Measurements from ENCODE around the gene SBF1. TPM values are rescaled to one million over a fixed set of nuclear protein-coding genes. Genes with fewer than 3 reads are reported as not detected.

Gene SBF1
- total RNA-seq, 1 donor from 2014 or later: 96.5 TPM

- Mint-ChIP-seq H3K27ac (peak within 1 kb of the TSS; percentile 98), H3K4me1 (ENCODE audit: low read depth) (peaks cover 15% of the 10 kb centered on the region), H3K4me3 (ENCODE audit: low read depth) (peak within 1 kb of the TSS; percentile 95), H3K36me3 (ENCODE audit: insufficient read depth) (no peaks in the 10 kb centered on the region), H3K9me3 (ENCODE audit: low read depth) (no peaks in the 10 kb centered on the region), H3K27me3 (no peaks in the 10 kb centered on the region)
- TF ChIP-seq CTCF (IDR thresholded peaks at IDR 0.05; ENCODE audit: unreplicated experiment): no peak
- no peak for DNase-seq (ENCODE audit: low spot score, unreplicated experiment)
Observed at GRCh38 chr22:50507991-50508884, 33.4 kb upstream of the SBF1 start, which contains the start of gene NCAPH2. NCAPH2 (plus strand) TSS chr22:50508224; CDS start chr22:50508338, 114 bp downstream.

- Mint-ChIP-seq H3K4me3 (ENCODE audit: low read depth) (peak within 1 kb of the TSS; percentile 95), H3K36me3 (ENCODE audit: insufficient read depth) (no peaks in the 10 kb centered on the region), H3K4me1 (ENCODE audit: low read depth) (peaks cover 15% of the 10 kb centered on the region), H3K27me3 (no peaks in the 10 kb centered on the region), H3K27ac (peak within 1 kb of the TSS; percentile 98), H3K9me3 (ENCODE audit: low read depth) (no peaks in the 10 kb centered on the region)
- TF ChIP-seq CTCF (IDR thresholded peaks at IDR 0.05; ENCODE audit: unreplicated experiment): no peak
- DNase-seq (ENCODE audit: low spot score, unreplicated experiment): peak; percentile 89
Observed at GRCh38 chr22:50507421-50507990, 32.7 kb upstream of the SBF1 start, which contains the start of gene LMF2. LMF2 (minus strand) TSS chr22:50507702; CDS start chr22:50507675, 27 bp downstream.

- H3K27ac Mint-ChIP-seq: peak overlapping the region; percentile 91
- no peak for TF ChIP-seq CTCF (IDR thresholded peaks at IDR 0.05; ENCODE audit: unreplicated experiment)
- H3K4me3 Mint-ChIP-seq (ENCODE audit: low read depth): peak overlapping the region; percentile 91
- H3K9me3 Mint-ChIP-seq (ENCODE audit: low read depth): no peaks in the 10 kb centered on the region
- no peak for DNase-seq (ENCODE audit: low spot score, unreplicated experiment)
- H3K36me3 Mint-ChIP-seq (ENCODE audit: insufficient read depth): no peaks in the 10 kb centered on the region
- H3K27me3 Mint-ChIP-seq: no peaks in the 10 kb centered on the region
- peaks cover 15% of the 10 kb centered on the region for H3K4me1 Mint-ChIP-seq (ENCODE audit: low read depth)
Observed at GRCh38 chr22:50506611-50507420, 32.0 kb upstream of the SBF1 start.

GRCh38 chr22:50505776-50506610 lies 31.2 kb upstream of the SBF1 start:
- Mint-ChIP-seq H3K4me1 (ENCODE audit: low read depth) (peaks cover 15% of the 10 kb centered on the region), H3K9me3 (ENCODE audit: low read depth) (no peaks in the 10 kb centered on the region), H3K4me3 (ENCODE audit: low read depth) (peak overlapping the region; percentile 91), H3K27me3 (no peaks in the 10 kb centered on the region), H3K27ac (no peak overlapping the region), H3K36me3 (ENCODE audit: insufficient read depth) (no peaks in the 10 kb centered on the region)
- no peak for TF ChIP-seq CTCF (IDR thresholded peaks at IDR 0.05; ENCODE audit: unreplicated experiment)
- no peak for DNase-seq (ENCODE audit: low spot score, unreplicated experiment)

Measured in progenitor cell of endocrine pancreas (in vitro differentiated cells).